ENCODE data around the gene INO80.

INO80 gene

DNA sequence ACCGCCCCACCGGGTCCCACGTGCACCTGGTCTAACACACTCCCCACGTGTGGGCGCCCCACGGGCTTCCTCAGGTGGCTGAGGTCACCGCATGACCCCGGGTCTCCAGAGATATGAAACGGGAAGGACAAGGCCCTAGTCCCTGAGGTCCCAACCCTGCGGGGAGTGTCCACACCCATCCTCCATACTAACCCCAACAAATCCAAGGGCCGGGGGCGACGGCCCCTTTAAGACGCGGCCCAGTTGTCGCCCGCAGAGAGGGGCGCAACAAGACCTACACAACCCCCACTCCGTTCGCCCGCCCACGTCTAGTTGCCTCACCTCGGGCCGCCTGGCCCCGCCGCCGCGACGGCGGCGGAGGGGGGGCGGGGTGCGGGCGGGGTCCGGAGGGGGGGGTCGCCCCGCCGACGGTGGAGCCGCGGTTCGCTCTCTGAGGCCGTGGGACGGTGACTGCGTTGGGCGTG is 396 bp downstream of the INO80 start:
- Histone ChIP-seq H3K4me2 (ENCODE audit: low read length) (peak overlapping the region; percentile 98), H3K9ac (ENCODE audit: low read length) (peak overlapping the region; percentile 96), H3K79me2 (ENCODE audit: insufficient read depth, low read length) (peaks cover 44% of the 10 kb centered on the region), H2AFZ (ENCODE audit: low read length) (no peak overlapping the region), H3K4me3 (ENCODE audit: low read depth, low read length, poor library complexity, severe bottlenecking) (peak overlapping the region; percentile 94), H4K20me1 (ENCODE audit: insufficient read depth, low read length) (no peaks in the 10 kb centered on the region), H3K4me1 (ENCODE audit: insufficient read depth, low read length, severe bottlenecking) (peaks cover 20% of the 10 kb centered on the region), H3K9me2 (ENCODE audit: low read depth, low read length) (no peaks in the 10 kb centered on the region), H3F3A (ENCODE audit: insufficient read depth, low read length) (no peaks in the 10 kb centered on the region), H3K36me3 (ENCODE audit: insufficient read depth, low read length) (peaks cover 22% of the 10 kb centered on the region), H3K27ac (ENCODE audit: low read depth, low read length, poor library complexity, severe bottlenecking) (peak overlapping the region; percentile 84), H3K9me3 (ENCODE audit: low read length) (no peaks in the 10 kb centered on the region), H3K27me3 (ENCODE audit: insufficient read depth, low read length) (no peaks in the 10 kb centered on the region)
- TF ChIP-seq EZH2 (IDR thresholded peaks at IDR 0.05; ENCODE audit: borderline replicate concordance, low read length) = no peak

DNA sequence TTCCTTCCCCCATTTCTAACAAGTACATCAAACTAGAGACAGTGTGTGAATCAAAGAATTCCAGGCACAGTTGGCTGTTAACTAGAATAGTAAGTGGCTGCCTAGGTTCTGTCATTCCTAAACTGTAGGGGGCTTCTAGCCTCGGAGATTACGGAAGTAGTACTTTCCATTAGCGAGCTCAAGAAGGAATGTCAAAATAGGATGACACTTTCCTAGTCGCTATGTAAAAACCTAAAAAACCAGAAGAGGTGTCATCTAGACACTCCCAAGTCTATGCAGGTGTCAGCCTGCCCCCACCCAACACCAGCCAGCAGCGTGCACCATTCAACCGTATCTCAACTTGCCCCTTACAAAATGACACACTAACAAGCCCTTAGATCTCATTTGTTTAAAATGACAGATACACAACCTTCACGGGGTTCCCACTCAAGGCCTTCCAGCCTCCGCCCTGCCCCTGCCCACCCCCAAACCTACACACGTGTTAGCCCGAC is 874 bp downstream of the INO80 start:
- Histone ChIP-seq H3K4me3 (ENCODE audit: low read depth, low read length, poor library complexity, severe bottlenecking) (peak overlapping the region; percentile 94), H3K27ac (ENCODE audit: low read depth, low read length, poor library complexity, severe bottlenecking) (peak overlapping the region; percentile 84), H3K9me3 (ENCODE audit: low read length) (no peaks in the 10 kb centered on the region), H4K20me1 (ENCODE audit: insufficient read depth, low read length) (no peaks in the 10 kb centered on the region), H3K36me3 (ENCODE audit: insufficient read depth, low read length) (peaks cover 27% of the 10 kb centered on the region), H3K9me2 (ENCODE audit: low read depth, low read length) (no peaks in the 10 kb centered on the region), H3K79me2 (ENCODE audit: insufficient read depth, low read length) (peaks cover 48% of the 10 kb centered on the region), H3K4me1 (ENCODE audit: insufficient read depth, low read length, severe bottlenecking) (peaks cover 20% of the 10 kb centered on the region), H3K4me2 (ENCODE audit: low read length) (peak overlapping the region; percentile 98), H3F3A (ENCODE audit: insufficient read depth, low read length) (no peaks in the 10 kb centered on the region), H3K9ac (ENCODE audit: low read length) (peak overlapping the region; percentile 96), H3K27me3 (ENCODE audit: insufficient read depth, low read length) (no peaks in the 10 kb centered on the region), H2AFZ (ENCODE audit: low read length) (no peak overlapping the region)
- TF ChIP-seq, protein P1, sequence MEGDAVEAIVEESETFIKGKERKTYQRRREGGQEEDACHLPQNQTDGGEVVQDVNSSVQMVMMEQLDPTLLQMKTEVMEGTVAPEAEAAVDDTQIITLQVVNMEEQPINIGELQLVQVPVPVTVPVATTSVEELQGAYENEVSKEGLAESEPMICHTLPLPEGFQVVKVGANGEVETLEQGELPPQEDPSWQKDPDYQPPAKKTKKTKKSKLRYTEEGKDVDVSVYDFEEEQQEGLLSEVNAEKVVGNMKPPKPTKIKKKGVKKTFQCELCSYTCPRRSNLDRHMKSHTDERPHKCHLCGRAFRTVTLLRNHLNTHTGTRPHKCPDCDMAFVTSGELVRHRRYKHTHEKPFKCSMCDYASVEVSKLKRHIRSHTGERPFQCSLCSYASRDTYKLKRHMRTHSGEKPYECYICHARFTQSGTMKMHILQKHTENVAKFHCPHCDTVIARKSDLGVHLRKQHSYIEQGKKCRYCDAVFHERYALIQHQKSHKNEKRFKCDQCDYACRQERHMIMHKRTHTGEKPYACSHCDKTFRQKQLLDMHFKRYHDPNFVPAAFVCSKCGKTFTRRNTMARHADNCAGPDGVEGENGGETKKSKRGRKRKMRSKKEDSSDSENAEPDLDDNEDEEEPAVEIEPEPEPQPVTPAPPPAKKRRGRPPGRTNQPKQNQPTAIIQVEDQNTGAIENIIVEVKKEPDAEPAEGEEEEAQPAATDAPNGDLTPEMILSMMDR (IDR thresholded peaks at IDR 0.05; ENCODE audit: low read length) = no peak
- no peak for TF ChIP-seq EZH2 (IDR thresholded peaks at IDR 0.05; ENCODE audit: borderline replicate concordance, low read length)

DNA sequence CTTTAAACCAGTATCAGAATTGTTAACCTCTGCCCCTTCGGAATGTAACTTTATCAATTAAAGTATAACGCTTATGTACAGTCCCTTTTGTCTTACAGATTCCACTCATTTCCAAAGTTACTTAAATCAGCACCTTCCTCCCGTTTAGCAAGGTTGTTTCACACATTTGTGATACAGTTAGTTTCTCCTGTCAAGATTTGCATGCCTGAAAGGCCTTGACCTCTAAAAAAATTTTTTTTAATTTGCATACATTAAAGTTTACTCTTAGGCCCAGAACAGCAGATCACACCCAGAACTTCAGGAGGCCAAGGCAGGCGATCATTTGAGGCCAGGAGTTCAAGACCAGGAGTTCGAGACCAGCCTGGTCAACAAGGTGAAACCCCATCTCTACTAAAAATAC is 9.1 kb downstream of the INO80 start:
- Histone ChIP-seq H3K4me1 (ENCODE audit: insufficient read depth, low read length, severe bottlenecking) (no peaks in the 10 kb centered on the region), H2AFZ (ENCODE audit: low read length) (no peak overlapping the region), H3K9me2 (ENCODE audit: low read depth, low read length) (no peaks in the 10 kb centered on the region), H3K4me3 (ENCODE audit: low read depth, low read length, poor library complexity, severe bottlenecking) (no peak overlapping the region), H3K4me2 (ENCODE audit: low read length) (no peak overlapping the region), H3K36me3 (ENCODE audit: insufficient read depth, low read length) (peaks cover 43% of the 10 kb centered on the region), H3K79me2 (ENCODE audit: insufficient read depth, low read length) (peaks cover 70% of the 10 kb centered on the region), H3F3A (ENCODE audit: insufficient read depth, low read length) (no peaks in the 10 kb centered on the region), H3K9ac (ENCODE audit: low read length) (no peak overlapping the region), H4K20me1 (ENCODE audit: insufficient read depth, low read length) (no peaks in the 10 kb centered on the region), H3K9me3 (ENCODE audit: low read length) (no peaks in the 10 kb centered on the region), H3K27me3 (ENCODE audit: insufficient read depth, low read length) (no peaks in the 10 kb centered on the region), H3K27ac (ENCODE audit: low read depth, low read length, poor library complexity, severe bottlenecking) (no peak overlapping the region)
- no peak for TF ChIP-seq EZH2 (IDR thresholded peaks at IDR 0.05; ENCODE audit: borderline replicate concordance, low read length)
- TF ChIP-seq, protein P1 (IDR thresholded peaks at IDR 0.05; ENCODE audit: low read length) = no peak

Measured in OCI-LY1 (cell line).